Endothelial cell (in vitro differentiated cells): ENCODE measurements around the gene HRH2. TPM values are rescaled to one million over a fixed set of nuclear protein-coding genes. Genes with fewer than 3 reads are reported as not detected.

Source experiments
- DNase-seq: peaks from one replicate; pipeline ENCODE4 v3.0.0; 2021; ENCODE audit warnings: low spot score
- H3K27ac Mint-ChIP-seq: one replicate; pipeline ENCODE4 v1.8.0; 2021; ENCODE audit warnings: mixed read lengths, inconsistent platforms; ENCODE audit not compliant: unreplicated experiment
- H3K27me3 Mint-ChIP-seq: one replicate; pipeline ENCODE4 v1.8.0; 2021; ENCODE audit warnings: mild to moderate bottlenecking, moderate library complexity, mixed read lengths, inconsistent platforms; ENCODE audit not compliant: unreplicated experiment
- H3K36me3 Mint-ChIP-seq: one replicate; pipeline ENCODE4 v1.8.0; 2021; ENCODE audit warnings: mild to moderate bottlenecking, low read depth, mixed read lengths, inconsistent platforms; ENCODE audit not compliant: unreplicated experiment
- H3K4me1 Mint-ChIP-seq: one replicate; pipeline ENCODE4 v1.8.0; 2021; ENCODE audit warnings: mild to moderate bottlenecking, mixed read lengths, inconsistent platforms; ENCODE audit not compliant: unreplicated experiment
- H3K4me3 Mint-ChIP-seq: one replicate; pipeline ENCODE4 v1.8.0; 2021; ENCODE audit warnings: mild to moderate bottlenecking, mixed read lengths, inconsistent platforms; ENCODE audit not compliant: unreplicated experiment
- H3K9me3 Mint-ChIP-seq: one replicate; pipeline ENCODE4 v1.8.0; 2021; ENCODE audit warnings: mixed read lengths, inconsistent platforms; ENCODE audit not compliant: unreplicated experiment
- CTCF ChIP-seq: fragments of 200-600 bp; sonication (generic); IDR thresholded peaks from one replicate; pipeline ENCODE4 v1.5.0; 2021; ENCODE audit warnings: antibody characterized with exemption; ENCODE audit not compliant: unreplicated experiment
- total RNA-seq: library from RNA; stranded (reverse); fragmentation: NEBNext Ultra II Directional; extraction: Animal tissue kit (Norgen Biotek cat#: 25700); gene quantifications from one replicate; pipeline ENCODE4 v1.2.1, GENCODE V29; 2021; ENCODE audit not compliant: unreplicated experiment

The HRH2 gene
- total RNA-seq, 1 donor from 2014 or later: 0.41 TPM

DNA sequence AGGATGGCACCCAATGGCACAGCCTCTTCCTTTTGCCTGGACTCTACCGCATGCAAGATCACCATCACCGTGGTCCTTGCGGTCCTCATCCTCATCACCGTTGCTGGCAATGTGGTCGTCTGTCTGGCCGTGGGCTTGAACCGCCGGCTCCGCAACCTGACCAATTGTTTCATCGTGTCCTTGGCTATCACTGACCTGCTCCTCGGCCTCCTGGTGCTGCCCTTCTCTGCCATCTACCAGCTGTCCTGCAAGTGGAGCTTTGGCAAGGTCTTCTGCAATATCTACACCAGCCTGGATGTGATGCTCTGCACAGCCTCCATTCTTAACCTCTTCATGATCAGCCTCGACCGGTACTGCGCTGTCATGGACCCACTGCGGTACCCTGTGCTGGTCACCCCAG, 25.4 kb downstream of the HRH2 start:
- Mint-ChIP-seq H3K9me3 (no peaks in the 10 kb centered on the region), H3K36me3 (no peaks in the 10 kb centered on the region), H3K27me3 (no peaks in the 10 kb centered on the region), H3K27ac (no peak overlapping the region), H3K4me3 (no peak overlapping the region), H3K4me1 (no peaks in the 10 kb centered on the region)
- DNase-seq: no peak
- no peak for TF ChIP-seq CTCF

- no peak for TF ChIP-seq CTCF
- no peak overlapping the region for H3K4me3 Mint-ChIP-seq
- no peaks in the 10 kb centered on the region for H3K4me1 Mint-ChIP-seq
- DNase-seq: no peak
- H3K27ac Mint-ChIP-seq: no peak overlapping the region
- no peaks in the 10 kb centered on the region for H3K9me3 Mint-ChIP-seq
- no peaks in the 10 kb centered on the region for H3K36me3 Mint-ChIP-seq
- H3K27me3 Mint-ChIP-seq: no peaks in the 10 kb centered on the region
Measured at GRCh38 chr5:175683921-175684320, 26.1 kb downstream of the HRH2 start.

GRCh38 chr5:175684931-175685330, 27.1 kb downstream of the HRH2 start:
- TF ChIP-seq CTCF: no peak
- no peaks in the 10 kb centered on the region for H3K4me1 Mint-ChIP-seq
- no peak for DNase-seq
- no peak overlapping the region for H3K4me3 Mint-ChIP-seq
- H3K36me3 Mint-ChIP-seq: no peaks in the 10 kb centered on the region
- no peaks in the 10 kb centered on the region for H3K27me3 Mint-ChIP-seq
- H3K9me3 Mint-ChIP-seq: no peaks in the 10 kb centered on the region
- no peak overlapping the region for H3K27ac Mint-ChIP-seq

GRCh38 chr5:175685701-175686350, 28.0 kb downstream of the HRH2 start:
- no peak overlapping the region for H3K4me3 Mint-ChIP-seq
- no peaks in the 10 kb centered on the region for H3K36me3 Mint-ChIP-seq
- no peaks in the 10 kb centered on the region for H3K9me3 Mint-ChIP-seq
- TF ChIP-seq CTCF: no peak
- no peak overlapping the region for H3K27ac Mint-ChIP-seq
- no peaks in the 10 kb centered on the region for H3K4me1 Mint-ChIP-seq
- no peak for DNase-seq
- H3K27me3 Mint-ChIP-seq: peaks cover 6% of the 10 kb centered on the region

DNA sequence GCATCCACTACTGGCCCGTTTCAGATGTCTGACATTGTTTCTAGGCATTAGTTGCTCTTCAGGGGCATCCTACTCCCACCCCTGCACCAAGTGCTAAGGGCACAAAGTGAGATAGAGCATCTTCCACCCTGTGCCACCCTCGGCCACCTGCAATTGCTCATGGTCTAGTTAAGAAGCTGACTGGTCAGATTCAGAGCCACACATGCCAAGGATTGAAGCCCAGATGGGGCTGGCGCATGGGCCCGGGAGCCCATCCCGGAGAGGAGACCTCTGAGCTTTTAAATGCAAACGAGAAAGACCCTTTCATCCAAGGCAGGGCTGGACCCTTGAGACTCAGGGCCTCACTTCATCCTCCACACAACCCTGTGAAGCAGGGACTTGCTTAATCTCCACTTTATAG, 28.5 kb downstream of the HRH2 start:
- no peaks in the 10 kb centered on the region for H3K9me3 Mint-ChIP-seq
- H3K4me1 Mint-ChIP-seq: no peaks in the 10 kb centered on the region
- no peak for DNase-seq
- no peaks in the 10 kb centered on the region for H3K36me3 Mint-ChIP-seq
- peaks cover 6% of the 10 kb centered on the region for H3K27me3 Mint-ChIP-seq
- H3K4me3 Mint-ChIP-seq: no peak overlapping the region
- no peak overlapping the region for H3K27ac Mint-ChIP-seq
- no peak for TF ChIP-seq CTCF
